ENCODE data around the gene FHOD3.
"Not testable (repeated sequence)": the region's sequence is repeated elsewhere in the genome, so short reads cannot be mapped to it uniquely, and the experiment has no call there.

FHOD3 gene

GRCh38 chr18:36724169-36724568 lies 426.7 kb downstream of the FHOD3 start:
- no peak for DNase-seq

DNA sequence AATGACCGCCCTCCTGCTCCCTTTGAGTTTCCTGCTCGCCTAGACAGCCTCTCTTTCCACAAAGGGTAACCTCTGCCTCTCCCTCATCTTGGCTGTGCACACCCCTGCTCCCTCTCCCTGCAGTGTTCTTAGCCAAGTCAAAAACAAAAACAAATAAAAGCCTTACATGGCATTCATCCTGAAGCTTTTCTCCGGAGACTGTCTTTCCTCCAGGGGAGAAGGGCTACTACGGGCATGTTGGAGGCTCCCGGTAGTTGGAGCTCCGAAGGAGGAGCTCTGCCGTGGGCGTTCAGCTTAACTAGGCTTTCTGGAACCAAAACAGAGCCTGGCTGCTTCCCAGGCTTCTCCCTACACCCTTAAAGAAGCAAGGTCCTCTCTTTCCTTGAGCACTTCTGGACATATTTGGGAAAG lies 427.1 kb downstream of the FHOD3 start:
- no peak for DNase-seq

GRCh38 chr18:36728345-36728744 lies 430.8 kb downstream of the FHOD3 start:
- DNase-seq = no peak

DNA sequence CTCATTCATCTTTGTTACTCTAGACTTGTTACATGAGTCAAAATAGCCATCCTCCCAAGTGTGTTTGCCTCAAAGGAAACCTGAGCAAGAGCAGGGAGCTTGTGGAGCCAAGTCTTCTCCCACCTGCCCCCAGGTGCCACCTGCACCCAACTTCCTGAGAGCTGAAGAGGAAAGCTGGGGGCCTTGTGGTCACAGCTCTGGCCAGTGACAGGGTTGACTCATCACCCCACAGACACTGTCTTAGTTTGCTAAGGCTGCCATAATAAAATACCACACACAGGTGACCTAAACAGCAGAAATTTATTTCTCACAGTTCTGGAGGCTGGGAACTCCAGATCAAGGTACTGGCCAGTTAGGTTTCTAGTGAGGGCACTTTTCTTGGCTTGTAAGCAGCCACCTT lies 431.7 kb downstream of the FHOD3 start:
- DNase-seq = no peak

- no peak for DNase-seq
These were observed 434.8 kb downstream of the FHOD3 start for GRCh38 chr18:36732264-36732663.

DNA sequence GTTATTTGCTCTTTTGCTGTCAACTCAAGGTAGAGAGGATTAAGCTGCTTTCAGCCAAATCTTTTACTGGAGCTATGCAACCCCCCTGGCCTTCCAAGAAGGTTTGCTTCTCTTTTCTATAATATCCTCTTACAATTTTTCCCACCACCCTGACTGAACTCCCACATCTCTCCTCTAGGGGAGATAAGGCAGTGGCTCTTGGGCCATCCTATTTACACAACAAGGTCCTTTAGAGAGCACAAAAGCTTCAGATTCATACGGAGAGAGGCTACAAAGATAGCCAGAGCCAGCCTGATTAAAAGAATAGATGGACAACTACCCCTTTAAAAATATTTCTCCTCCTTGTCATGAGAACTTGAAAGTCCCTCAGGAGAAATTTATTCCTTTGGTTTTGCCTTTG lies 435.6 kb downstream of the FHOD3 start:
- DNase-seq = no peak

DNA sequence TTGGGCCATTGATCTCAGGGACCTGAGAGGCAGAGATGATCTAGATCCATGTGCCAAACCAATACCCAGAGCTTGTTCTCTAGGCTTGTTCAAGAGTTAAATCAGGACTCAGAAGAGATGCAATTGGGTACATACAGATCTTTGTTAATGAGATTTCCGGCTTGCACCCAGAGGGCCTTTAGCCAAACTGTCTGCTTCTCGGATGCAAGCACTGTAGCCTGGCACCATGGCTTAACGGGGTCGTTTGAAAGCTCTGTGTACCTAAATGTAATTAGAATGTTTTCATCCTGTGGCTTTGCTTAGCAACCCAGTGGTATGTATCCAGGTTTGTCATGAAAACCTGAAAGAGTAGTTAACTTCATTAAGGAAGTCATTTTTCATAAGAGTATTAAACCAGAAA lies 437.1 kb downstream of the FHOD3 start:
- DNase-seq = no peak

GRCh38 chr18:36735130-36735529 lies 437.6 kb downstream of the FHOD3 start:
- no peak for DNase-seq

DNA sequence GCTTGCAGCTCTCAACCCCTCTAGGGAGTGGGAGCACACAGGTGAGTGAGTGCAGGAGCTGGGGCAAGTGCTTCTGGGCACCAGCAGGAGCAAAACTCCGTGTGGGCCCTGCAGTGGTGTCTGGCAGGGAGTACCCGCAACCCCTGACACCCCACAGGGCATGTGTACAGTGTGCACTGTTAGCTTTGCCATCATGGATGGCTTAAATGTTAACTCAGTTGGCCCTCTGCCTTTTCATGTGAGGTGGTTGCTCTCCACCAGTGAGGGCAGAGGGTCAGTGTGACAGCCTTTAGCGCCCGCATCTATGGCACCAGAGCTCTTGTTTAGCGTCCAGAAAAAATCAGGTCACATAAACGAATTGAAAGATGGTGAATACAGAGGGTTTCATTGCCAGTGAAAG lies 438.6 kb downstream of the FHOD3 start:
- no peak for DNase-seq

- no peak for DNase-seq
These were observed 439.8 kb downstream of the FHOD3 start for GRCh38 chr18:36737316-36737715.

GRCh38 chr18:36744261-36744876 lies 446.9 kb downstream of the FHOD3 start:
- DNase-seq = no peak

DNA sequence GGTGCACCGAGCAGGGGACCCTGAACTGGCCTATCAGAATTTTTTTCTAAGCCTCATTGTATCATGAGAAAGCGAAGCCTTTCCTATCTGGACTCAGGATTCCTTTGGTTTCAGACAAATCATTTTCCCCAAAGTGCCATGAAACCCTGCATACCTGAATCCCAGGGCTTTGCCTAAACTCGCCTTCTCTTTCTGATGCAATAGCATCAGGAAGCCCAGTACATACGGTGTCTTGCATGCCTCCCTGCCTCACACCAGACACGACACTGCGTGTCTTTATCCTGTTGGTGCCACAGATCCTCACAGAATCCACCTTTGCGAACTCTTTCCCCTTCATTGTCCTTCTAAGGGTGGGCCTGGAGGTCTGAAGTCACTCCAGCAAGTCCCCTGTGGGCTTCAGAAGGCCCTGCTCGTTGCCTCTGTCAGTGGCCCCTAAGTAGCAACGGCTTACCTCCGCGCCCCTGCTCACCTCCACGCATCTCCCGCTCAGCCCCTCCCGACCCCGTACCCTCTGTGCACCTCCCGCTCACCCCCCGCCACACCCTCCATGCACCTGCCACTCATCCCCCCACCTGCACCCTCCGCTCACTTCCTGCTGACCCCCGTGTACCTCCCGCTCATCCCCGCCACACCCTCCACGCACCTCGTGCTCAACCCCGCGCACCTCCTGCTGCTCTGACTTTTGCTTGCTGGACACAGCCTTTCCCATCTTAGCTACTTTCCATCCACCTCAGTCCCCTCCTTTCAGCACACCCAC lies 447.9 kb downstream of the FHOD3 start:
- DNase-seq = no peak

- no peak for DNase-seq
These were observed 455.7 kb downstream of the FHOD3 start for GRCh38 chr18:36752929-36753865.

DNA sequence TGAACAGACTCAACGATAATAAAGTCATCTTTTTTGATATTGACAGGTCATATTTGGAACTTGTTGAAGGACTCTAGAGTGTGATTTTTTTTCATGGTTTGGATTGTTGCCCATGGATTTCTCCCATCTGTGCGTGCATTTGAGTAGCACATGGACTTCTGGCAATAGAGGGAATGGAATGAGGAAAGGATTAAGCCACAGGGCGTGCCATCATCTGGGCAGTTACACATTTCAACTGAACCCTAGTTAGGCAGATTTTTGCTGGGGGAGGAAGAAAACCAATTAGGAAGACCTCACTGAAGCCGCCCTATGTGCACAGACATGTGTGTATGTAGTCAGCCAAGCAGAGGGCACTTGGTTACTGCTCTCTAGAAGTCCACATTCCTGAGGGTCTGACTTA lies 458.7 kb downstream of the FHOD3 start:
- DNase-seq = no peak

GRCh38 chr18:36757081-36757480 lies 459.6 kb downstream of the FHOD3 start:
- no peak for DNase-seq

DNA sequence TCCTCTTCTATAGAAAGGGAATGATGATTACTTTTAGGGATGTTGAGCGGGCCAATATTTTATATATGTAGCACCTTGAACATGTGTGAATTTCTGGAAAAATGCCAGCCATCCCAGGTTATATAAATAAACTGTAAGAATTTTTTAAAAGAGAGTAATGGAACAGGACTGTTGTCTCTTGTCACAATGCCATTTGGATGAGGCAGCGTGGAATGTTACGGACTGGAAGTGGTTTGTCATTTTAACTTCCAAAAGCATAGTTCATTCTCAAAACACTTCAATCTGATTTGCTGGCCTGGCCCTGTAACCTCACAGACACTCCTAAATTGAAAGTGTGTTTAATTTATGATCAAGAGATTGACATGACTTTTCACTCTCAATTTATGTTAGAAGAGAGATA lies 460.5 kb downstream of the FHOD3 start:
- no peak for DNase-seq

DNA sequence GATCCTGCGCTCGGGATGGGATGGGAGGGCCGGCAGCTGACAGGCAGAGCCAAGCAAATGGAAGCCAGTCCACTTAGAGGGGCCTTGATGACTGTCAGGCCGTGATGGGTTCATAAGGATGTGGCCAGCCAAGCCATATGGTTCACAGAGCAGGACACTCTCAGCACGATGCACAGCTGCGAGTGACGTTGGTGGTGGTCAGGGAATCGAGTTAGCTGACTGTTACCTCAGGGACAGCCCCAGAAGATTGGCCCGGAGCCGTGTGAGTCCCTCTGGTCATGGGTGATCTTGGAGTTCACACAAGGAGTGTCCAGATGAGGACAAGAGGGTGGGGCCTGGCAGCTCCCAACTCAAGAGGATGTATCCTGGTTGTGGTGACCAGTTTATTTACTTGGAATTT lies 461.1 kb downstream of the FHOD3 start:
- DNase-seq = no peak

DNA sequence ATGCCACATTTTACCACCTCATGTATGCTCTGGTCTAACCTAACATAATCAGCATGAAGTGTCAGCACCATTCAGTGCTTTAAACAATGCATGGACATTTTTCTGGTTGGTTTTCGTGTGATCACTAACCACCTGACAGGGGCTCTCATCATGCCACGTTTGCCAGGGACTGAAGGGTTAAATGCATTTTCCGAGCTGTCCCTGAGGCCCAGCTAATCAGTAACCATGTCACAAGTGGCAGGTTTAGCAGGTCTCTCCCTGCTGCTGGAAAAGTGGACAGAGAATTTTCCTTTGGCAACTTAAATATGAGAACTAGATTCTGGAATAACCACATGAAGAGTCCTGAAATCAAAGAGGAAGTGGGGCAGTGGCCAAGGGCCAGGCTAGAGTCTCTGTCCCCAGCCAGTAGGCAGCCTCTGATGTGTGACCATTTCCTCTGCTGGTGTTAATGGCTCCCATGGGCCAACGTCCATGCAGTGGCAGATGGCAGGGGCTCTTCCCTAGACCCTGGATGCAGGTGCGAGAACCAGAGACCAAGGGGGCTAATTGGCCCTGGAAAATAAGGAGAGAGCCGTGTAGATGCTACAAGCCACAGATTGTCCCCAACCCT lies 461.8 kb downstream of the FHOD3 start:
- DNase-seq = no peak

GRCh38 chr18:36760598-36760997 lies 463.1 kb downstream of the FHOD3 start:
- DNase-seq = no peak

DNA sequence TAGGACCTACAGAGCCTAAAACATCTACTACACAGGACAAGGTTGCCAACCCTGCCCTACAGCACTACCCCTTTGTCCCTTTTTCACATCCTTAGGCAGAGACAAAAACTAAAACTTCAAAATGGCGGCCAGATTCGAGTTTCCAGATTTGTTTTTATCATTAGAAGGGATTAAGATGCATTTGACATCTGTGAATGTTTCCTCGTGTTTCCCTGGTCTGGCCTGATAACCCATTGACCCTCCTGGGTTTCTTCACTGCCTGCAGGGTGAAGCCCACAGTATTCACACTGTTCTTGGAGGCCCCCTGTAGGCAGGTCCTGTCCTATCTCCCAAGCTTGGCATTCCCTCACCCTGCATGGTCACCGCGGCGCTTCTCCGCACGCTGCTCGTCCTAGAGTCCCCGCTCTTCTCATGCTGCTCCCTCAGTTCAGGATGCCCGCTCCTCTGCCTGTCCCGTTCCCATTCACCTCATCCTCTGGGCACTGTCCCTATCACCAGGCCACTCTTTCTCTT lies 463.7 kb downstream of the FHOD3 start:
- no peak for DNase-seq

DNA sequence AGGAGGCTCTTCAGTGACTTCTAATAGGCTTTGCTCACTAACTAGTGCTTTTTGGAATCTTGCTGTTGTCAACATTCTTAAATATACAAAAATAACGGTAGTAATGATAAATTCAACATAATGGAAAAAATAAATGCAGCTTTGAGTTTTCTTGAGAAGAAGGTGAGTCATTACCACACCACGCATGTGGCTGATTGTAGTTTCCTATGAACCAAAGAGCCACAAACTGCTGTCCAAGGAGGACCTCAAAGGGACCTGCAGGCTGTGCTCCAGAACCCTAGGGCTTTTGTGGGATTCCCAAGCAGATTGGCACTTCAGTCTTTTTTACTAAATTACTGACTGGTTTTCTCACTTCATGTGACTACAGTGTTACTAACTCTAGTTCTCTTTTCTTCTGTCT lies 464.6 kb downstream of the FHOD3 start:
- no peak for DNase-seq

DNA sequence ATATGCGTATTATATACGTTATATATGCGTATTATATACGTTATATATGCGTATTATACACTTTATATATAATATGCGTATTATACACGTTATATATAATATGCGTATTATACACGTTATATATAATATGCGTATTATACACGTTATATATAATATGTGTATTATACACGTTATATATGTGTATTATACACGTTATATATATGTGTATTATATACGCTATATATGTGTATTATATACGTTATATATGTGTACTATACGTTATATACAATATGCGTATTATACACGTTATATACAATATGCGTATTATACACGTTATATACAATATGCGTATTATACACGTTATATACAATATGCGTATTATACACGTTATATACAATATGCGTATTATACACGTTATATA lies 465.5 kb downstream of the FHOD3 start:
- DNase-seq = not testable (repeated sequence)

DNA sequence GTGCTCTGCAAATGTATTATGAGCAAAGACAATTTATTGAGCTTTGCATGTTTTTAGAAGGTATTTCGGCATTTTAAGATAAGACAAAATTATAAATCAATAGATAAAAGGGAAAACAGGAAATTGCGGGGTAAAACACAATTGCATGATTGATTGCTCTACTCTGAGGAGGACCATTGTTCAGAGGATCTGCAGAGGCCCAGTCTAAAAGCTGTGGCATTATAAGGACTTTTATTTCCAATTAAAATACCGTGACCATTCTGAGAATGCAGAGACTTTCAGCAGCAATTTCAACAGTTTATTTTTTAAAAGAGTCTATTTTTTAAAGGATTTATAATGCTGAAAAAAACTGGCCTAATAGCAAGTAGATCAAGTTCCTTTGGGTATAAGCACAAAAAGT lies 469.3 kb downstream of the FHOD3 start:
- no peak for DNase-seq
